CD8-positive, alpha-beta memory T cell (primary cell): ENCODE results near the gene CMTM7. TPM values are rescaled to one million over a fixed set of nuclear protein-coding genes. Genes with fewer than 3 reads are reported as not detected.
A peak's percentile ranks its signal among the peaks of the same experiment; 100 is the strongest.
"Not testable (repeated sequence)": the region's sequence is repeated elsewhere in the genome, so short reads cannot be mapped to it uniquely, and the experiment has no call there.

Experiments used
- CTCF ChIA-PET: fragments of 350-600 bp; sonication (Branson Sonifier 250); formaldehyde crosslinking; loops from one replicate; lab custom pipeline; 2021; ENCODE audit warnings: antibody characterized with exemption; lab: Charles Lee
- POLR2A ChIA-PET: fragments of 350-600 bp; sonication (Branson Sonifier 250); formaldehyde crosslinking; loops from one replicate; lab custom pipeline; 2021; ENCODE audit warnings: antibody characterized with exemption; lab: Charles Lee
- DNase-seq, 5 donors: peaks; one replicate each; pipeline versions ENCODE4 v3.0.0 to v3.0.0-alpha.2; 2020 to 2022; ENCODE audit warnings: mixed read lengths in 1 of 5
- H3K27ac ChIP-seq: one replicate; pipeline ENCODE4 v1.7.0; 2013; ENCODE audit warnings: low read depth, mild to moderate bottlenecking, low read length, moderate library complexity
- H3K27me3 ChIP-seq: 2 replicates; pipeline ENCODE4 v1.7.0; 2013; ENCODE audit warnings: low read length, mild to moderate bottlenecking; ENCODE audit not compliant: insufficient read depth, poor library complexity, severe bottlenecking
- H3K36me3 ChIP-seq: 2 replicates; pipeline ENCODE4 v1.7.0; 2013; ENCODE audit warnings: mild to moderate bottlenecking, low read length, moderate library complexity; ENCODE audit not compliant: insufficient read depth
- H3K4me1 ChIP-seq: 2 replicates; pipeline ENCODE4 v1.7.0; 2013; ENCODE audit warnings: mild to moderate bottlenecking, low read length, moderate library complexity; ENCODE audit not compliant: insufficient read depth
- H3K4me3 ChIP-seq: 2 replicates; pipeline ENCODE4 v1.7.0; 2013; ENCODE audit warnings: mild to moderate bottlenecking, low read length
- H3K9me3 ChIP-seq: 2 replicates; pipeline ENCODE4 v1.7.0; 2013; ENCODE audit warnings: mild to moderate bottlenecking, low read length
- H3K27ac Mint-ChIP-seq, 8 donors: one replicate each; pipeline ENCODE4 v1.8.0; 2020 to 2021; ENCODE audit warnings: mixed read lengths in 8 of 8, mild to moderate bottlenecking in 6 of 8, inconsistent platforms in 3 of 8, moderate library complexity in 3 of 8
- H3K27me3 Mint-ChIP-seq, 2 donors: one replicate each; pipeline ENCODE4 v1.8.0; 2020 to 2021; ENCODE audit warnings: mixed read lengths in 2 of 2, mild to moderate bottlenecking in 1 of 2, moderate library complexity in 1 of 2
- H3K36me3 Mint-ChIP-seq, 3 donors: one replicate each; pipeline ENCODE4 v1.8.0; 2020 to 2021; ENCODE audit warnings: mixed read lengths in 3 of 3, inconsistent platforms in 1 of 3, mild to moderate bottlenecking in 1 of 3
- H3K4me1 Mint-ChIP-seq, 3 donors: one replicate each; pipeline ENCODE4 v1.8.0; 2020 to 2021; ENCODE audit warnings: mixed read lengths in 3 of 3, inconsistent platforms in 1 of 3, mild to moderate bottlenecking in 1 of 3
- H3K4me3 Mint-ChIP-seq, 7 donors: one replicate each; pipeline ENCODE4 v1.8.0; 2020 to 2021; ENCODE audit warnings: mixed read lengths in 7 of 7, mild to moderate bottlenecking in 6 of 7, moderate library complexity in 4 of 7, inconsistent platforms in 2 of 7
- H3K9me3 Mint-ChIP-seq, 5 donors: one replicate each; pipeline ENCODE4 v1.8.0; 2020 to 2022; ENCODE audit warnings: mixed read lengths in 5 of 5, mild to moderate bottlenecking in 3 of 5, moderate library complexity in 2 of 5, inconsistent platforms in 1 of 5
- polyA plus RNA-seq: library from polyadenylated mRNA; unstranded; fragments of 300-500 nt; fragmentation: Illumina TruSeq; gene quantifications from one replicate; pipeline ENCODE4 v1.2.3, GENCODE V29; 2021
- total RNA-seq, 2 experiments: library from RNA; stranded (reverse); gene quantifications; one replicate each; pipeline ENCODE4 v1.2.3, GENCODE V29; 2021

The CMTM7 gene
- total and polyA plus RNA-seq, 3 experiments from 2014 or later = 33.5 to 113 (median 39.4) TPM

GRCh38 chr3:32439421-32439820 is 47.8 kb downstream of the CMTM7 start:
- not testable (repeated sequence) for DNase-seq, H3K9me3 Mint-ChIP-seq, H3K4me3 ChIP-seq, H3K36me3 ChIP-seq, H3K27me3 ChIP-seq, H3K27ac ChIP-seq, H3K9me3 ChIP-seq, H3K27me3 Mint-ChIP-seq
- H3K4me1 Mint-ChIP-seq = peaks cover 62 to 96% (median 64%) of the 10 kb centered on the region in 3 donors
- peaks cover 4 to 25% (median 15%) of the 10 kb centered on the region in 3 donors for H3K36me3 Mint-ChIP-seq
- ChIA-PET CTCF (interaction anchor here (1.4 to 7.2 kb wide), 5 partner anchors 14 to 63 kb away, joined by 3 to 62 read pairs (median 15); no protein-coding TSS in a partner anchor), POLR2A (interaction anchor here (0.9 to 2.6 kb wide), 6 partner anchors 9 to 47 kb away, joined by 3 to 8 read pairs (median 3); partner anchors contain the start of gene CMTM7)
- peaks cover 44% of the 10 kb centered on the region for H3K4me1 ChIP-seq
- peak overlapping the region; percentile 82 to 95 (median 89) for H3K27ac Mint-ChIP-seq
- H3K4me3 Mint-ChIP-seq = peak overlapping the region in 6 of 7 donors; percentile 29 to 83 (median 64)

- peaks cover 42% of the 10 kb centered on the region for H3K4me1 ChIP-seq
- no peak overlapping the region for H3K27ac ChIP-seq
- no peaks in the 10 kb centered on the region for H3K36me3 ChIP-seq
- H3K27me3 ChIP-seq = no peaks in the 10 kb centered on the region
- Mint-ChIP-seq H3K27ac (peak overlapping the region in 6 of 8 donors; percentile 18 to 81 (median 50)), H3K9me3 (no peaks in the 10 kb centered on the region), H3K27me3 (peaks cover 0 to 2% of the 10 kb centered on the region in 2 donors), H3K36me3 (peaks cover 4 to 29% (median 15%) of the 10 kb centered on the region in 3 donors), H3K4me3 (peak overlapping the region in 2 of 7 donors; percentile 15 to 28), H3K4me1 (peaks cover 58 to 94% (median 63%) of the 10 kb centered on the region in 3 donors)
- no peak overlapping the region for H3K4me3 ChIP-seq
- ChIA-PET POLR2A (interaction anchor here (1.2 to 2.6 kb wide), 3 partner anchors 11 to 19 kb away, joined by 3 to 7 read pairs (median 3); no protein-coding TSS in a partner anchor), CTCF (interaction anchor here (1.2 to 7.2 kb wide), 9 partner anchors 8 to 69 kb away, joined by 3 to 62 read pairs (median 6); no protein-coding TSS in a partner anchor)
- H3K9me3 ChIP-seq = no peaks in the 10 kb centered on the region
- DNase-seq = no peak
Measured at GRCh38 chr3:32440611-32441350, 49.1 kb downstream of the CMTM7 start.

- no peak overlapping the region for H3K4me3 ChIP-seq
- no peaks in the 10 kb centered on the region for H3K27me3 ChIP-seq
- Mint-ChIP-seq H3K4me1 (peaks cover 60 to 94% (median 68%) of the 10 kb centered on the region in 3 donors), H3K4me3 (peak overlapping the region in 1 of 7 donors; percentile 29), H3K9me3 (no peaks in the 10 kb centered on the region), H3K36me3 (peaks cover 17 to 43% (median 19%) of the 10 kb centered on the region in 3 donors), H3K27me3 (no peaks in the 10 kb centered on the region), H3K27ac (peak overlapping the region in 6 of 8 donors; percentile 18 to 88 (median 71))
- POLR2A ChIA-PET = no interaction called here
- no peaks in the 10 kb centered on the region for H3K36me3 ChIP-seq
- H3K4me1 ChIP-seq = peaks cover 44% of the 10 kb centered on the region
- no peak overlapping the region for H3K27ac ChIP-seq
- no peaks in the 10 kb centered on the region for H3K9me3 ChIP-seq
- no peak for DNase-seq
- CTCF ChIA-PET = interaction anchor here (0.9 to 3.2 kb wide), 7 partner anchors 9 to 66 kb away, joined by 4 to 11 read pairs (median 5); no protein-coding TSS in a partner anchor
Measured at GRCh38 chr3:32442766-32443165, 51.1 kb downstream of the CMTM7 start.

GRCh38 chr3:32443478-32443877 is 51.8 kb downstream of the CMTM7 start:
- Histone ChIP-seq H3K27me3 (no peaks in the 10 kb centered on the region), H3K9me3 (no peaks in the 10 kb centered on the region), H3K4me3 (no peak overlapping the region), H3K4me1 (peaks cover 45% of the 10 kb centered on the region), H3K36me3 (no peaks in the 10 kb centered on the region), H3K27ac (no peak overlapping the region)
- H3K36me3 Mint-ChIP-seq = peaks cover 21 to 50% (median 22%) of the 10 kb centered on the region in 3 donors
- peak overlapping the region in 4 of 7 donors; percentile 3 to 69 (median 41) for H3K4me3 Mint-ChIP-seq
- H3K27me3 Mint-ChIP-seq = no peaks in the 10 kb centered on the region
- no peak for DNase-seq
- no peaks in the 10 kb centered on the region for H3K9me3 Mint-ChIP-seq
- POLR2A ChIA-PET = interaction anchor here (0.8 to 1.1 kb wide), 2 partner anchors 11 to 56 kb away, joined by 3 read pairs; no protein-coding TSS in a partner anchor
- peaks cover 58 to 94% (median 68%) of the 10 kb centered on the region in 3 donors for H3K4me1 Mint-ChIP-seq
- H3K27ac Mint-ChIP-seq = peak overlapping the region in 7 of 8 donors; percentile 10 to 83 (median 64)
- CTCF ChIA-PET = interaction anchor here (0.9 to 3.2 kb wide), 4 partner anchors 10 to 47 kb away, joined by 3 to 11 read pairs (median 5); no protein-coding TSS in a partner anchor

GRCh38 chr3:32447865-32448400 is 56.3 kb downstream of the CMTM7 start:
- peaks cover 32 to 73% (median 45%) of the 10 kb centered on the region in 3 donors for H3K4me1 Mint-ChIP-seq
- CTCF ChIA-PET = interaction anchor here (1.1 to 1.7 kb wide), 5 partner anchors 7 to 23 kb away, joined by 3 to 8 read pairs (median 4); no protein-coding TSS in a partner anchor
- DNase-seq = no peak
- no peaks in the 10 kb centered on the region for H3K27me3 ChIP-seq
- peaks cover 29% of the 10 kb centered on the region for H3K4me1 ChIP-seq
- H3K27ac ChIP-seq = no peak overlapping the region
- H3K9me3 Mint-ChIP-seq = no peaks in the 10 kb centered on the region
- POLR2A ChIA-PET = interaction anchor here (1.2 kb wide), 1 partner anchor 9 kb away, joined by 3 read pairs; no protein-coding TSS in a partner anchor
- H3K4me3 ChIP-seq = no peak overlapping the region
- H3K27ac Mint-ChIP-seq = peak overlapping the region in 3 of 8 donors; percentile 23 to 61 (median 48)
- H3K27me3 Mint-ChIP-seq = no peaks in the 10 kb centered on the region
- peaks cover 26 to 75% (median 29%) of the 10 kb centered on the region in 3 donors for H3K36me3 Mint-ChIP-seq
- H3K36me3 ChIP-seq = peaks cover 10% of the 10 kb centered on the region
- no peak overlapping the region for H3K4me3 Mint-ChIP-seq
- no peaks in the 10 kb centered on the region for H3K9me3 ChIP-seq

- Histone ChIP-seq H3K27ac (no peak overlapping the region), H3K36me3 (peaks cover 10% of the 10 kb centered on the region), H3K4me3 (no peak overlapping the region), H3K4me1 (peaks cover 22% of the 10 kb centered on the region), H3K27me3 (no peaks in the 10 kb centered on the region), H3K9me3 (no peaks in the 10 kb centered on the region)
- ChIA-PET CTCF (interaction anchor here (1.1 to 1.7 kb wide), 5 partner anchors 8 to 24 kb away, joined by 3 to 8 read pairs (median 4); no protein-coding TSS in a partner anchor), POLR2A (interaction anchor here (0.6 to 1.2 kb wide), 2 partner anchors 10 to 25 kb away, joined by 3 read pairs; no protein-coding TSS in a partner anchor)
- H3K4me3 Mint-ChIP-seq = no peak overlapping the region
- H3K9me3 Mint-ChIP-seq = no peaks in the 10 kb centered on the region
- H3K27ac Mint-ChIP-seq = peak overlapping the region in 3 of 8 donors; percentile 44 to 83 (median 70)
- peaks cover 27 to 78% (median 31%) of the 10 kb centered on the region in 3 donors for H3K36me3 Mint-ChIP-seq
- H3K27me3 Mint-ChIP-seq = no peaks in the 10 kb centered on the region
- no peak for DNase-seq
- peaks cover 26 to 68% (median 39%) of the 10 kb centered on the region in 3 donors for H3K4me1 Mint-ChIP-seq
Measured at GRCh38 chr3:32448686-32449474, 57.2 kb downstream of the CMTM7 start.

GRCh38 chr3:32449691-32450090 is 58.0 kb downstream of the CMTM7 start:
- DNase-seq = no peak
- Mint-ChIP-seq H3K36me3 (peaks cover 31 to 81% (median 35%) of the 10 kb centered on the region in 3 donors), H3K27ac (no peak overlapping the region), H3K4me3 (no peak overlapping the region), H3K4me1 (peaks cover 24 to 67% (median 38%) of the 10 kb centered on the region in 3 donors), H3K27me3 (no peaks in the 10 kb centered on the region), H3K9me3 (no peaks in the 10 kb centered on the region)
- H3K27me3 ChIP-seq = no peaks in the 10 kb centered on the region
- ChIA-PET POLR2A (no interaction called here), CTCF (interaction anchor here (0.9 to 3.4 kb wide), 4 partner anchors 9 to 35 kb away, joined by 3 to 21 read pairs (median 4); no protein-coding TSS in a partner anchor)
- H3K36me3 ChIP-seq = peaks cover 10% of the 10 kb centered on the region
- no peak overlapping the region for H3K27ac ChIP-seq
- H3K4me1 ChIP-seq = peaks cover 27% of the 10 kb centered on the region
- no peak overlapping the region for H3K4me3 ChIP-seq
- H3K9me3 ChIP-seq = no peaks in the 10 kb centered on the region
